A204.1 (cell line): ENCODE data around the gene FAM117A.
"Not testable (repeated sequence)": the region's sequence is repeated elsewhere in the genome, so short reads cannot be mapped to it uniquely, and the experiment has no call there.

Source experiments
- FAIRE-seq: peaks from 2 replicates; lab custom pipeline; 2012; peaks lifted over from hg19 to GRCh38; lab: Jason Lieb, UNC

The FAM117A gene

GRCh38 chr17:49739641-49740271, 24.2 kb downstream of the FAM117A start:
- FAIRE-seq = no peak

- no peak for FAIRE-seq
Observed at GRCh38 chr17:49738456-49739163, 25.3 kb downstream of the FAM117A start.

- no peak for FAIRE-seq
Observed at GRCh38 chr17:49734515-49735490, 29.1 kb downstream of the FAM117A start.

GRCh38 chr17:49731435-49731831, 32.5 kb downstream of the FAM117A start:
- no peak for FAIRE-seq

- FAIRE-seq = no peak
Observed at GRCh38 chr17:49730785-49731434, 33.0 kb downstream of the FAM117A start.

GRCh38 chr17:49730078-49730784, 33.7 kb downstream of the FAM117A start:
- FAIRE-seq = no peak

GRCh38 chr17:49729069-49729468, 34.9 kb downstream of the FAM117A start:
- no peak for FAIRE-seq

- no peak for FAIRE-seq
Observed at GRCh38 chr17:49728425-49728824, 35.5 kb downstream of the FAM117A start.

- FAIRE-seq = no peak
Observed at GRCh38 chr17:49727380-49727779, 36.6 kb downstream of the FAM117A start.

- no peak for FAIRE-seq
Observed at GRCh38 chr17:49725452-49726130, 38.3 kb downstream of the FAM117A start.

- not testable (repeated sequence) for FAIRE-seq
Observed at GRCh38 chr17:49724552-49724951, 39.4 kb downstream of the FAM117A start.

GRCh38 chr17:49723423-49723822, 40.5 kb downstream of the FAM117A start:
- no peak for FAIRE-seq

GRCh38 chr17:49722066-49722465, 41.9 kb downstream of the FAM117A start:
- no peak for FAIRE-seq

GRCh38 chr17:49717371-49717861, 46.5 kb downstream of the FAM117A start:
- no peak for FAIRE-seq

GRCh38 chr17:49716668-49717364, 47.1 kb downstream of the FAM117A start:
- no peak for FAIRE-seq

- no peak for FAIRE-seq
Observed at GRCh38 chr17:49715717-49716279, 48.1 kb downstream of the FAM117A start.

GRCh38 chr17:49715216-49715615, 48.7 kb downstream of the FAM117A start:
- FAIRE-seq = no peak

GRCh38 chr17:49708515-49709183, 55.3 kb downstream of the FAM117A start:
- FAIRE-seq = no peak
